Measurements from ENCODE around the gene UBASH3B. TPM values are rescaled to one million over a fixed set of nuclear protein-coding genes. Genes with fewer than 3 reads are reported as not detected.
"Not testable (repeated sequence)": the region's sequence is repeated elsewhere in the genome, so short reads cannot be mapped to it uniquely, and the experiment has no call there.

Gene UBASH3B
- total RNA-seq, 1 donor from 2014 or later: 51.3 TPM

DNA sequence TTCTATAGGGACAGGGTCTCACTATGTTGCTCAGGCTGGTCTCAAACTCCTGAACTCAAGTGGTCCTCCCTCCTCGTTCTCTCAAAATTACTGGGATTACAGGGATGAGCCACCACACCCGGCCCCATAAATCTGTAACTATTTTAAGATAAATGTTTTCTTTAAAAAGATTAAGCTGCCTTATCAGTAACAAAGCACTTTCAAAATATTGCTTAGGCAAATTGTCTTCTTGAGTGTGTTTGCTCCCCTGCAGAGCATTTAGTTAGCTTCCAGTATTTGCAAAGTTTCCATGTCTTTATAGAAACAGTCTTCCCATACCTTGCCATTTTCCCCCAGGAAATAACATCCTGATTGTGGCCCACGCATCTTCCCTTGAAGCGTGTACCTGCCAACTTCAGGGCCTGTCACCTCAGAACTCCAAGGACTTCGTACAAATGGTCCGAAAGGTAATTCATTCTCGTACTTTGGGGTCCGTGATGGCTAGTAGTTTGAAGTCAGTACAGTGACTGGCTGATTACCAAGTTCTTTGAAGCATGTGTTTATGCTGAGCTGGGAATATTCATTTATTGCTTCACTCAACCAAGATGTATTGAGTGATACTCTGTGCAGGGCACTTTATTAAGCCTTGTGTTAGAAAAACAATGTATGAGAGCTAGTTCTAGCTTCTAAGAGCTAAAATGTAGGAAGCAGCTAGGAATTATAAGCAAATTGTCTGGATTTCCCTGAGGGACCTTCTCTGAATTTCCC, 152.4 kb downstream of the UBASH3B start:
- DNase-seq (ENCODE audit: low spot score): no peak

- no peak for DNase-seq (ENCODE audit: low spot score)
Measured at GRCh38 chr11:122808478-122808869, 153.0 kb downstream of the UBASH3B start.

GRCh38 chr11:122809866-122810265, 154.3 kb downstream of the UBASH3B start:
- no peak for DNase-seq (ENCODE audit: low spot score)

DNA sequence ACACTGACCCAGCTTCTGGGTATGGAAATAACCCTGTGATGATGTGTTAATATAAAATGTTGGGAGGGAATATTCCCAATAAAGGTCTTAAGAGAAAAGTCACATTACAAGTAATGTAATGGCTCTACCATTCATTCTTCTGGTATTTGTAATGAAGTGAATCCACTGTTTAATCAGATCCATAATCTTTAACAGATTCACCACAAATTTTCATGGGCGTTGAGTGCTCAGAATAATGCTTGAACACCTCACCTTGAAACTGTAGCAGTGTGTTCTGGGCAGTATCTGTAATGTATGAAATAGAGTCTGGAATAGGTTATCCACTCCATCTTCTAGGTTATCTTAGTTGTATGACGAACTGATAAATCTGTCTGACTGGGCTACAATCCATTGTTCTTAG, 156.2 kb downstream of the UBASH3B start:
- no peak for DNase-seq (ENCODE audit: low spot score)

DNA sequence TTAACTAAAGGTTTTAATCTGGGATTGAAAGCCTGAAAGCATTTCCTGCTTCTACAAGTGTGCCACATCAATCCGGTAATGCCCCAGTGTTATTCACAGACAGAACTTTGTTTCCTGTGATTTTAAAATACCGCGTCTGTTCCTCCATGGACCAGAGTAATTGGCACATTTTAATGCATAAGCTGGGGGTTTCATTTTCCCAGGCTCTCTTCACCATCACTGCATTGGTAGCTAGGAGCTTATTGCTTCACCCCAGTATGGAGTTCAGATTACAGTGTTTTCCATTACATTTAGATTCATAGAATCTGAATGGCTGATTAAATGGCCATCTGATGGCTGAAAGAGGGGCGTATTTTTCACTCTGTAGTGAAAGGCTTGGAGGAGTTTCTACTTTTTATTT, 157.1 kb downstream of the UBASH3B start:
- no peak for DNase-seq (ENCODE audit: low spot score)

DNA sequence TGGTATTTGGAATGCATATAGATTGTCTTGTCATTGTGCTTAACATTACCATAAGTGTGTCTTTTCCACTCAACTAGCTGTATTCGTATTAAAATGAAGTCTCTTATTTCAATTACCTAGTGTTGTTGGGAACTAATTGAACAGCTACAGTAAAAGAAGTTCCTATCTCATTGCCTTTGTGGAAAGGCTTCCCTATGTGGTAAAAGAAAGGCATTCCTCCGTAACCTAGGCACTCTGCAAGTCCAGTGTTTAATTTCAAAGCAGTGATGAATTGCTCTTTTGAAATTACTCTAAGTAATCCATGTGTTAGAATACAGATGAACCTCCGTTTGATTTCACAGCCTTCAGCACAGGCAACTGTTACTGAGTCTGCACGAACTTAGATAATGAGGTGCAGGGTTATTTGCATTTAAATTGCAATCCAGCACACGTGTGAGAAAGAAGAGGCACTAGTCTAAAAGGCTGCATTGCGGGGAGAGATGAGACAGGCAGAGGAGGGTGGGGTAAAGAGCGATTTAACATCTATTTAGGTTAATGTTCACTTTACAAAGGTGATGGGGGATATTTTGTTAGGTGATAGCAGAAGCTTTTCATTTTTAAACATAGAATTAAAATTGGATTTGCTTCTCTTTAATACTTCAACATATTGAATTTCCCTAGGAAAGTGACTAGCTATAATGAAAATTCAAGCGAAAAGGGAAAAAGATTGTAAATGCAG, 157.8 kb downstream of the UBASH3B start:
- no peak for DNase-seq (ENCODE audit: low spot score)

DNA sequence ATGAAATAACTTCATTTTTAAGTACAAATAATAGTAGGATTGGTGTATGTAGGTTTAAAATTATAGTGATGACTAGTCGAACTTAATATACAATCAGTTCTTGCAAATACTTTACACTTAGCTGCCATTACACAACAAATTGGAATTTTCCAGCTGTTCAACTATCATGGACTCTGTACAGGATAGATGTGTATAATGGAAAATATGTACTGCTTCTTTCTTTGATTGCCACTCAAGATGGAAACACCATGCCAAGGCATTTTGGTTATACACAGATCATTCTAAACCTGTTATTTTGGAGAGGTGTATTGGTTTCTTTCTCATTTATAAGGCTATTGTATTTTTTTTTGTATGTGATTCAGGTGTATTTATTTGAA, 158.4 kb downstream of the UBASH3B start:
- no peak for DNase-seq (ENCODE audit: low spot score)

- DNase-seq (ENCODE audit: low spot score): no peak
Measured at GRCh38 chr11:122814401-122814800, 158.9 kb downstream of the UBASH3B start.

- DNase-seq (ENCODE audit: low spot score): no peak
Measured at GRCh38 chr11:122815900-122816299, 160.4 kb downstream of the UBASH3B start.

GRCh38 chr11:122816761-122817520, 161.4 kb downstream of the UBASH3B start:
- no peak for DNase-seq (ENCODE audit: low spot score)

DNA sequence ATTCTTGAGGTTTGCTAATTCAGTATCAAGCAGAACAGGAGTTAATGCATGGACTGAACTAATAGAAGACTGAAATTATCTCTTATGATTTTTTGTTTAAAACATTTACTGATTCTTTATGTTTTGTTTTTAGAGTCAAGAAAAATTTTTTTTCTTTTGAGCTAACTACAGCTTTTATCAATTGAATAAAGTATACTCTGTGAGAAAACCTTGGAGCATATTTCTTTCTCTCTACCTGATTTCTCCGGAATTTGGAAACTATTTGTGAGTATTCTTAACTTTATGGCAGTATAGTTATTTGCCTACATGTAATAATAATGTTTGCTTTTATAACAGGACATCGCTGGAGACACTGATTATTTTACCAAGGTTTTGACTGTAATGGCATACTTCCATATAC, 164.6 kb downstream of the UBASH3B start:
- DNase-seq (ENCODE audit: low spot score): no peak

- no peak for DNase-seq (ENCODE audit: low spot score)
Measured at GRCh38 chr11:122821169-122821568, 165.6 kb downstream of the UBASH3B start.

GRCh38 chr11:122822241-122822640, 166.7 kb downstream of the UBASH3B start:
- DNase-seq (ENCODE audit: low spot score): no peak

- DNase-seq (ENCODE audit: low spot score): no peak
Measured at GRCh38 chr11:122823564-122823963, 168.0 kb downstream of the UBASH3B start.

GRCh38 chr11:122829371-122829770, 173.8 kb downstream of the UBASH3B start:
- not testable (repeated sequence) for DNase-seq (ENCODE audit: low spot score)

GRCh38 chr11:122832297-122832696, 176.8 kb downstream of the UBASH3B start:
- DNase-seq (ENCODE audit: low spot score): not testable (repeated sequence)

DNA sequence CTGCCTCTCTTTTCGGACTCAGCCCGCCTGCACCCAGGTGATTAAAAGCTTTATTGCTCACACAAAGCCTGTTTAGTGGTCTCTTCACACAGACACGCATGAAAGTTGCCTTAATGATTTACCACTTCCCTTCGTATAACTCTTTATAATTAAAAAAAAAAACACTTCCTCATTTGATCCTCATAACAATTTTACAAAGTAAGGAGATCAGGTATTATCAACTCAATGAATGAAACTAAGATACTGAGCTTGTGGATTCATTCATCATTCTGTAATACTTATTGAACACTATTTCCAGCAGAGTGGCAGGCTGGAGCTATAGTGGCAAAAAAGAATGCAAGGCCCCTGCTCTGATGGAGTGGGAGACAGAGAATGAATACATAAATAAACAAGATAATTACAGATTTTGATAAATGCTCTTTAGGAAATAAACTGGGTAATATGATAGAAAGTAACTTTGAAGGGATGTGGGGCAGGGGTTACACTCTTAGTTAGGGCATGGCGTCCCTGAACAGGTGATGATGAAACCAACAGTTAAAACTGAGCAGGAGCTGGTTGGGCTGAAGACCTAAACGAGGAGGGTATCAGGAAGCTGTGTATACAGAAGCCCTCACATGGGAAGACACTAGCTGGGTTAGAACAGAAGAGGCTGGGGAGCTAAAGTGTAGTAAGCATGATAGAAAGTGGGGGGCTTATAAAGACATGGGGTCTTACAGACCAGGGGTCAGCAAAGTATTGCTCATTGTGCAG, 177.4 kb downstream of the UBASH3B start:
- DNase-seq (ENCODE audit: low spot score): no peak

- no peak for DNase-seq (ENCODE audit: low spot score)
Measured at GRCh38 chr11:122833846-122834464, 178.4 kb downstream of the UBASH3B start.

- DNase-seq (ENCODE audit: low spot score): no peak
Measured at GRCh38 chr11:122836916-122837315, 181.4 kb downstream of the UBASH3B start.

GRCh38 chr11:122837528-122838346, 182.2 kb downstream of the UBASH3B start:
- no peak for DNase-seq (ENCODE audit: low spot score)
